CD4-positive, alpha-beta memory T cell (primary cell): Measurements from ENCODE around the gene CX3CL1. TPM values are rescaled to one million over a fixed set of nuclear protein-coding genes. Genes with fewer than 3 reads are reported as not detected.

Experiments
- CTCF ChIA-PET: fragments of 350-600 bp; sonication (Branson Sonifier 250); formaldehyde crosslinking; loops from one replicate; lab custom pipeline; 2021; ENCODE audit warnings: inconsistent platforms; ENCODE audit not compliant: partially characterized antibody; lab: Charles Lee
- POLR2A ChIA-PET: fragments of 350-600 bp; sonication (Branson Sonifier 250); formaldehyde crosslinking; loops from one replicate; lab custom pipeline; 2021; ENCODE audit not compliant: partially characterized antibody; lab: Charles Lee
- DNase-seq, 5 donors: peaks; one replicate each; pipeline versions ENCODE4 v3.0.0 to v3.0.0-alpha.2; 2020 to 2022; ENCODE audit warnings: mixed read lengths in 1 of 5
- H3K27ac ChIP-seq: one replicate; pipeline ENCODE4 v1.7.0; 2013; ENCODE audit warnings: low read depth, low read length
- H3K27me3 ChIP-seq: 2 replicates; pipeline ENCODE4 v1.7.0; 2013; ENCODE audit warnings: mild to moderate bottlenecking, low read length, moderate library complexity; ENCODE audit not compliant: insufficient read depth
- H3K36me3 ChIP-seq: 2 replicates; pipeline ENCODE4 v1.7.0; 2013; ENCODE audit warnings: mild to moderate bottlenecking, low read length, moderate library complexity; ENCODE audit not compliant: insufficient read depth
- H3K4me1 ChIP-seq: 2 replicates; pipeline ENCODE4 v1.7.0; 2013; ENCODE audit warnings: mild to moderate bottlenecking, low read length, moderate library complexity; ENCODE audit not compliant: insufficient read depth
- H3K4me3 ChIP-seq, 2 donors: one replicate each; pipeline ENCODE4 v1.7.0; 2013; ENCODE audit warnings: low read length in 2 of 2, mild to moderate bottlenecking in 1 of 2
- H3K9me3 ChIP-seq, 2 donors: one replicate each; pipeline ENCODE4 v1.7.0; 2013; ENCODE audit warnings: low read length in 2 of 2, control low read depth in 1 of 2; ENCODE audit not compliant: control insufficient read depth in 1 of 2
- H3K27ac Mint-ChIP-seq, 7 donors: one replicate each; pipeline ENCODE4 v1.8.0; 2020 to 2021; ENCODE audit warnings: mixed read lengths in 7 of 7, mild to moderate bottlenecking in 6 of 7, inconsistent platforms in 3 of 7, moderate library complexity in 3 of 7
- H3K27me3 Mint-ChIP-seq, 2 donors: one replicate each; pipeline ENCODE4 v1.8.0; 2020 to 2021; ENCODE audit warnings: mixed read lengths in 2 of 2
- H3K36me3 Mint-ChIP-seq, 2 donors: one replicate each; pipeline ENCODE4 v1.8.0; 2020 to 2021; ENCODE audit warnings: mixed read lengths in 2 of 2, inconsistent platforms in 1 of 2, mild to moderate bottlenecking in 1 of 2
- H3K4me1 Mint-ChIP-seq, 4 donors: one replicate each; pipeline ENCODE4 v1.8.0; 2020 to 2021; ENCODE audit warnings: mixed read lengths in 4 of 4, mild to moderate bottlenecking in 1 of 4
- H3K4me3 Mint-ChIP-seq, 8 donors: one replicate each; pipeline ENCODE4 v1.8.0; 2020 to 2021; ENCODE audit warnings: mixed read lengths in 8 of 8, mild to moderate bottlenecking in 7 of 8, moderate library complexity in 6 of 8, inconsistent platforms in 3 of 8
- H3K9me3 Mint-ChIP-seq, 8 donors: one replicate each; pipeline ENCODE4 v1.8.0; 2020 to 2021; ENCODE audit warnings: mixed read lengths in 8 of 8, mild to moderate bottlenecking in 5 of 8, inconsistent platforms in 3 of 8, moderate library complexity in 1 of 8
- intact Hi-C: fragments of 100-400 bp; cut with micrococcal nuclease; formaldehyde crosslinking; loops from one replicate; pipeline ENCODE4 v1.15.1; 2023
- polyA plus RNA-seq, 2 donors: library from polyadenylated mRNA; unstranded; fragments of 300-500 nt; fragmentation: Illumina TruSeq; gene quantifications; one replicate each; pipeline ENCODE4 v1.2.3, GENCODE V29; 2021
- total RNA-seq, 2 experiments: library from RNA; stranded (reverse); gene quantifications; one replicate each; pipeline ENCODE4 v1.2.3, GENCODE V29; 2021

The CX3CL1 gene
- total and polyA plus RNA-seq, 4 experiments from 2014 or later: not detected

GRCh38 chr16:57419506-57419905 is 47.2 kb downstream of the CX3CL1 start:
- CTCF ChIA-PET: interaction anchor here (0.8 to 6.4 kb wide), 22 partner anchors 10 to 239 kb away, joined by 3 to 174 read pairs (median 4); partner anchors contain the start of genes ARL2BP, CCDC102A, CCL17 and CIAPIN1
- H3K4me1 ChIP-seq: peaks cover 11% of the 10 kb centered on the region
- H3K36me3 ChIP-seq: no peaks in the 10 kb centered on the region
- POLR2A ChIA-PET: interaction anchor here (1.7 to 3.8 kb wide), 2 partner anchors 27 to 119 kb away, joined by 5 to 24 read pairs; partner anchors contain the start of genes CIAPIN1 and COQ9
- Mint-ChIP-seq H3K4me1 (peaks cover 9 to 24% (median 15%) of the 10 kb centered on the region in 4 donors), H3K36me3 (no peaks in the 10 kb centered on the region), H3K9me3 (peaks cover 0 to 4% (median 0%) of the 10 kb centered on the region in 8 donors), H3K4me3 (peak overlapping the region in 2 of 8 donors; percentile 36 to 61), H3K27me3 (peaks cover 1 to 4% of the 10 kb centered on the region in 2 donors), H3K27ac (peak overlapping the region in 3 of 7 donors; percentile 81 to 89 (median 83))
- H3K27me3 ChIP-seq: no peaks in the 10 kb centered on the region
- H3K9me3 ChIP-seq: no peaks in the 10 kb centered on the region
- intact Hi-C loops: loop anchor here (5.0 kb wide), 2 partner anchors 118 to 232 kb away; partner anchors contain the start of genes CCDC102A, PSME3IP1 and RSPRY1
- DNase-seq: no peak
- H3K4me3 ChIP-seq: no peak overlapping the region
- H3K27ac ChIP-seq: no peak overlapping the region

DNA sequence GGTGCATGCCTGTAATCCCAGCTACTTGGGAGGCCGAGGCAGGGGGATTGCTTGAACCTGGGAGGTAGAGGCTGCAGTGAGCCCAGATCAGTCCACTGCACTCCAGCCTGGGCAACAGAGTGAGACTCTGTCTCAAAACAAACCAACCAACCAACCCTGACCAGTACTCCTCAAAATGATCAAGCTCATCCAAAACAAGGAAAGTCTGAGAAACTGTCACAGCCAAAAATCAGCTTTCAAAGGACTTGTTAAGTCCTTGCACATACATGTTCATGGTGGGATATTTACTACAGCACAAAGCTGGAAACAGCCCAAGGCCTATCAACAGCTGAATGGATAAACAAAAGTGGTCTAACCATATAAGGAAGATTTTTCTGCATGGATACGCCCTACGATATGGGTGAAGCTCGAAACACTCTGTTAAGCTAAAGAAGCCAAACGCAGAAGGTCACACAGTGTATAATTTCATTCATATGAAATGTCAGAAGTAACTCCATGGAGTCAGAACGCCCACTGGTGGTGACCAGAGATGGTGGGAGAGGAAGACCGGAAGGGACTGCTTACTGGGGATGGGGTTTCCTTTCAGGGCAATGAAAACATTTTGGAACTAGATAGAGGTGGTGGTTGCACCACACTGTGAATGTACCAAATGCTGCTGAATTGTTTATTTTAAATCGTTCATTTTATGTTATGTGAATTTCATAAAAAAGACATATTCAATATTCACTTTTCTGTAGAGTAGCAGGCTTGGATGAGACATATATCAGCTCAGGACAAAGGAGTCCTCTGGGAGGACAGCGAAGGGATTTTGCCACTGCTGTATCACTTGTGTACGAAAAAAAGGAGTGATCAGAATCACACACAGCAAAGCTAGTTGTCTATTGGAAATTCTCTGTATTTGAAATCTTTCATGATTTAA is 50.0 kb downstream of the CX3CL1 start:
- Histone ChIP-seq H3K4me1 (peaks cover 5% of the 10 kb centered on the region), H3K9me3 (no peaks in the 10 kb centered on the region), H3K27me3 (no peaks in the 10 kb centered on the region), H3K4me3 (no peak overlapping the region), H3K27ac (no peak overlapping the region), H3K36me3 (no peaks in the 10 kb centered on the region)
- H3K27me3 Mint-ChIP-seq: no peaks in the 10 kb centered on the region
- H3K9me3 Mint-ChIP-seq: peaks cover 0 to 4% (median 0%) of the 10 kb centered on the region in 8 donors
- no peak overlapping the region for H3K4me3 Mint-ChIP-seq
- intact Hi-C loops: no loop called here
- CTCF ChIA-PET: interaction anchor here (0.6 to 1.2 kb wide), 5 partner anchors 25 to 200 kb away, joined by 3 to 4 read pairs (median 4); partner anchors contain the start of genes CIAPIN1, COQ9 and POLR2C
- peaks cover 5 to 16% (median 10%) of the 10 kb centered on the region in 4 donors for H3K4me1 Mint-ChIP-seq
- H3K36me3 Mint-ChIP-seq: peaks cover 4% of the 10 kb centered on the region in 2 donors
- POLR2A ChIA-PET: interaction anchor here (0.5 to 0.6 kb wide), 2 partner anchors 40 to 359 kb away, joined by 3 read pairs; partner anchors contain the start of gene POLR2C
- no peak for DNase-seq
- H3K27ac Mint-ChIP-seq: peak overlapping the region in 1 of 7 donors; percentile 53

DNA sequence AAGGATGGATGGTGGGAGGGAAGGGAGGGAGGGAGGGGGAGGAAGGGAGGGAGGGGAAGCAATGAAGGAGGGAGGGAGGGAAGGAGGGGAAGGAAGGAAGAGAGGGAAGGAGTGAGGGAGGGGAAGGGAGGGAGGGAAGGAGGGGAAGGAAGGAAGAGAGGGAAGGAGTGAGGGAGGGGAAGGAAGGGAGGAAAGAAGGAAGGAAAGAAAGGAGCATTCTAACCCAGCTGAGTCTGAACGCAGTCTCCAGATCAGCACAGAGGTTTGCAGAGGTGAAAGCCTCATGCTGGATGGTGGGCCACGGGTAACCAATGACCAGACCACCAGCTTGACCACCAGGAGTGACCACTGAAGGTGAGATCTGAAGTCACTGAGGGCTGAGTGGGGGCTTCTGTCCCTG is 50.9 kb downstream of the CX3CL1 start:
- CTCF ChIA-PET: no interaction called here

GRCh38 chr16:57424583-57424982 is 52.3 kb downstream of the CX3CL1 start:
- Histone ChIP-seq H3K27me3 (no peaks in the 10 kb centered on the region), H3K4me3 (no peak overlapping the region), H3K4me1 (no peaks in the 10 kb centered on the region), H3K9me3 (no peaks in the 10 kb centered on the region), H3K36me3 (peaks cover 13% of the 10 kb centered on the region), H3K27ac (no peak overlapping the region)
- Mint-ChIP-seq H3K4me3 (no peak overlapping the region), H3K27me3 (no peaks in the 10 kb centered on the region), H3K36me3 (peaks cover 21% of the 10 kb centered on the region in 2 donors), H3K4me1 (peaks cover 0 to 6% (median 2%) of the 10 kb centered on the region in 4 donors), H3K27ac (no peak overlapping the region), H3K9me3 (peaks cover 0 to 4% (median 0%) of the 10 kb centered on the region in 8 donors)
- DNase-seq: no peak
- CTCF ChIA-PET: interaction anchor here (0.6 to 1.2 kb wide), 2 partner anchors 9 to 737 kb away, joined by 3 read pairs; no protein-coding TSS in a partner anchor
- intact Hi-C loops: no loop called here
- POLR2A ChIA-PET: no interaction called here

More for the DNA sequence above, 50.9 kb downstream of the CX3CL1 start:
- Histone ChIP-seq H3K9me3 (no peaks in the 10 kb centered on the region), H3K27me3 (no peaks in the 10 kb centered on the region), H3K4me1 (peaks cover 3% of the 10 kb centered on the region), H3K27ac (no peak overlapping the region), H3K36me3 (peaks cover 2% of the 10 kb centered on the region), H3K4me3 (no peak overlapping the region)
- Mint-ChIP-seq H3K4me3 (no peak overlapping the region), H3K27me3 (no peaks in the 10 kb centered on the region), H3K9me3 (peaks cover 0 to 4% (median 0%) of the 10 kb centered on the region in 8 donors), H3K4me1 (peaks cover 2 to 14% (median 7%) of the 10 kb centered on the region in 4 donors), H3K27ac (no peak overlapping the region), H3K36me3 (peaks cover 11 to 12% of the 10 kb centered on the region in 2 donors)
- no peak for DNase-seq
- POLR2A ChIA-PET: interaction anchor here (0.8 kb wide), 1 partner anchor 97 kb away, joined by 3 read pairs; no protein-coding TSS in a partner anchor
- intact Hi-C loops: no loop called here

GRCh38 chr16:57426356-57426755 is 54.1 kb downstream of the CX3CL1 start:
- H3K27ac Mint-ChIP-seq: no peak overlapping the region
- no peak overlapping the region for H3K4me3 Mint-ChIP-seq
- Histone ChIP-seq H3K27ac (no peak overlapping the region), H3K9me3 (no peaks in the 10 kb centered on the region), H3K4me3 (no peak overlapping the region), H3K36me3 (peaks cover 29% of the 10 kb centered on the region), H3K4me1 (no peaks in the 10 kb centered on the region), H3K27me3 (no peaks in the 10 kb centered on the region)
- DNase-seq: no peak
- ChIA-PET POLR2A (interaction anchor here (1.3 kb wide), 1 partner anchor 21 kb away, joined by 3 read pairs; the partner anchor contains the start of genes CIAPIN1 and COQ9), CTCF (interaction anchor here (1.8 kb wide), 1 partner anchor 9 kb away, joined by 7 read pairs; no protein-coding TSS in a partner anchor)
- intact Hi-C loops: no loop called here
- no peaks in the 10 kb centered on the region for H3K27me3 Mint-ChIP-seq
- peaks cover 37 to 39% of the 10 kb centered on the region in 2 donors for H3K36me3 Mint-ChIP-seq
- H3K4me1 Mint-ChIP-seq: peaks cover 0 to 6% (median 2%) of the 10 kb centered on the region in 4 donors
- H3K9me3 Mint-ChIP-seq: peaks cover 0 to 2% (median 0%) of the 10 kb centered on the region in 8 donors

DNA sequence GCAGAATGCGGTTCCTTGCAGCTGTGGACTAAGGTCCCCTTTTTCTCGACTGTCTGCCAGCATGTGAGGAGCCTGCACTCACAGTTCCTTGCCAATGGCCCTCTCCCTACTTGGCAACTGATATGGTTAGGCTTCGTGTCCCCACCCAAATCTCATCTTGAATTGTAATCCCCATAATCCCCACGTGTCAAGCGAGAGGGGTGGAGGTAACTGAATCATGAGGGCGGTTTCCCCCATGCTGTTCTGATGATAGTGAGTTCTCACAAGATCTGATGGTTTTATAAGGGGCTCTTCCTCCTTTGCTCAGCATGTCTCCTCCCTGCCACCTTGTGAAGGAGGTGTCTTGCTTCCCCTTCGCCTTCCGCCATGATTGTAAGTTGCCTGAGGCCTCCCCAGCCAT is 55.0 kb downstream of the CX3CL1 start:
- no peaks in the 10 kb centered on the region for H3K27me3 ChIP-seq
- no peaks in the 10 kb centered on the region for H3K9me3 ChIP-seq
- H3K4me1 ChIP-seq: no peaks in the 10 kb centered on the region
- no peak overlapping the region for H3K4me3 ChIP-seq
- Mint-ChIP-seq H3K27me3 (no peaks in the 10 kb centered on the region), H3K9me3 (peaks cover 0 to 1% (median 0%) of the 10 kb centered on the region in 8 donors), H3K4me1 (peaks cover 0 to 3% (median under 1%) of the 10 kb centered on the region in 4 donors), H3K4me3 (no peak overlapping the region), H3K27ac (no peak overlapping the region), H3K36me3 (peaks cover 42 to 43% of the 10 kb centered on the region in 2 donors)
- ChIA-PET POLR2A (no interaction called here), CTCF (interaction anchor here (1.8 kb wide), 1 partner anchor 10 kb away, joined by 7 read pairs; no protein-coding TSS in a partner anchor)
- H3K36me3 ChIP-seq: peaks cover 34% of the 10 kb centered on the region
- no peak for DNase-seq
- no peak overlapping the region for H3K27ac ChIP-seq
- intact Hi-C loops: no loop called here
